GM18870 (cell line): ENCODE data around the gene MTG2.

Experiments
- ATAC-seq: cut with Tn5 transposase; IDR thresholded peaks from one replicate; pipeline ENCODE4 v1.9.1; 2021; ENCODE audit warnings: moderate library complexity; ENCODE audit not compliant: unreplicated experiment

MTG2 gene

GRCh38 chr20:62178316-62179161, 4.3 kb upstream of the MTG2 start:
- ATAC-seq = no peak

GRCh38 chr20:62179162-62179504, 3.7 kb upstream of the MTG2 start:
- ATAC-seq = no peak

- no peak for ATAC-seq
Observed at GRCh38 chr20:62181808-62182207, 1.0 kb upstream of the MTG2 start.

GRCh38 chr20:62183426-62184142, 756 bp downstream of the MTG2 start:
- ATAC-seq = no peak

- ATAC-seq = no peak
Observed at GRCh38 chr20:62186096-62186426, 3.2 kb downstream of the MTG2 start.

GRCh38 chr20:62186887-62187866, 4.3 kb downstream of the MTG2 start:
- no peak for ATAC-seq

- no peak for ATAC-seq
Observed at GRCh38 chr20:62190639-62191411, 8.0 kb downstream of the MTG2 start.

- no peak for ATAC-seq
Observed at GRCh38 chr20:62191781-62192559, 9.1 kb downstream of the MTG2 start.

- ATAC-seq = no peak
Observed at GRCh38 chr20:62192635-62193034, 9.8 kb downstream of the MTG2 start.

- ATAC-seq = no peak
Observed at GRCh38 chr20:62193079-62194025, 10.5 kb downstream of the MTG2 start.

GRCh38 chr20:62195075-62195405, 12.2 kb downstream of the MTG2 start:
- ATAC-seq = no peak

- ATAC-seq = no peak
Observed at GRCh38 chr20:62195736-62196135, 12.9 kb downstream of the MTG2 start.

- ATAC-seq = no peak
Observed at GRCh38 chr20:62196286-62196685, 13.5 kb downstream of the MTG2 start.

- no peak for ATAC-seq
Observed at GRCh38 chr20:62197311-62197710, 14.5 kb downstream of the MTG2 start.

GRCh38 chr20:62197801-62198200, 15.0 kb downstream of the MTG2 start:
- no peak for ATAC-seq

- ATAC-seq = no peak
Observed at GRCh38 chr20:62198496-62198895, 15.7 kb downstream of the MTG2 start.

GRCh38 chr20:62198931-62199330, 16.1 kb downstream of the MTG2 start:
- ATAC-seq = no peak

- ATAC-seq = no peak
Observed at GRCh38 chr20:62200491-62201172, 17.8 kb downstream of the MTG2 start.
